Astrocyte (in vitro differentiated cells and primary cell): ENCODE results near the gene ZNF585A. TPM values are rescaled to one million over a fixed set of nuclear protein-coding genes. Genes with fewer than 3 reads are reported as not detected.
A peak's percentile ranks its signal among the peaks of the same experiment; 100 is the strongest.

ENCODE experiments used
- DNase-seq: peaks from one replicate; pipeline ENCODE4 v3.0.0-alpha.2; 2010; ENCODE audit warnings: low read depth
- FAIRE-seq: peaks from 2 replicates; lab custom pipeline; 2011; peaks lifted over from hg19 to GRCh38; lab: Jason Lieb, UNC
- H2AFZ ChIP-seq: 2 replicates; pipeline ENCODE4 v1.6.0; 2012; ENCODE audit warnings: low read depth, low read length, inconsistent platforms
- H3K27ac ChIP-seq: 2 replicates; pipeline ENCODE4 v1.5.1; 2011; ENCODE audit warnings: low read depth, low read length, inconsistent platforms
- H3K27me3 ChIP-seq: 2 replicates; pipeline ENCODE4 v1.6.0; 2011; ENCODE audit warnings: low read length, inconsistent platforms; ENCODE audit not compliant: insufficient read depth
- H3K36me3 ChIP-seq: 2 replicates; pipeline ENCODE4 v1.5.1; 2011; ENCODE audit warnings: low read length, inconsistent platforms; ENCODE audit not compliant: insufficient read depth
- H3K4me1 ChIP-seq: 2 replicates; pipeline ENCODE4 v1.5.1; 2011; ENCODE audit warnings: low read length, inconsistent platforms; ENCODE audit not compliant: insufficient read depth
- H3K4me2 ChIP-seq: 2 replicates; pipeline ENCODE4 v1.6.0; 2012; ENCODE audit warnings: low read length, inconsistent platforms
- H3K4me3 ChIP-seq: 2 replicates; pipeline ENCODE4 v1.5.1; 2011; ENCODE audit warnings: low read depth, mild to moderate bottlenecking, low read length, inconsistent platforms; ENCODE audit not compliant: insufficient read depth
- H3K79me2 ChIP-seq: 2 replicates; pipeline ENCODE4 v1.6.0; 2012; ENCODE audit warnings: mild to moderate bottlenecking, low read length, inconsistent platforms; ENCODE audit not compliant: insufficient read depth
- H3K9ac ChIP-seq: 2 replicates; pipeline ENCODE4 v1.6.0; 2012; ENCODE audit warnings: mild to moderate bottlenecking, low read length, inconsistent platforms
- H3K9me3 ChIP-seq: 2 replicates; pipeline ENCODE4 v1.5.1; 2012; ENCODE audit warnings: low read depth, mild to moderate bottlenecking, low read length, inconsistent platforms; ENCODE audit not compliant: insufficient read depth
- H4K20me1 ChIP-seq: 2 replicates; pipeline ENCODE4 v1.6.0; 2012; ENCODE audit warnings: low read length, inconsistent platforms; ENCODE audit not compliant: insufficient read depth
- H3K27ac Mint-ChIP-seq: one replicate; pipeline ENCODE4 v1.8.0; 2021; ENCODE audit warnings: mild to moderate bottlenecking, mixed read lengths; ENCODE audit not compliant: unreplicated experiment
- H3K27me3 Mint-ChIP-seq: one replicate; pipeline ENCODE4 v1.8.0; 2021; ENCODE audit warnings: low read depth, mixed read lengths; ENCODE audit not compliant: unreplicated experiment
- H3K36me3 Mint-ChIP-seq: one replicate; pipeline ENCODE4 v1.8.0; 2021; ENCODE audit warnings: low read depth, mixed read lengths; ENCODE audit not compliant: unreplicated experiment
- H3K4me1 Mint-ChIP-seq: one replicate; pipeline ENCODE4 v1.8.0; 2021; ENCODE audit warnings: low read depth, mixed read lengths; ENCODE audit not compliant: unreplicated experiment
- H3K4me3 Mint-ChIP-seq: one replicate; pipeline ENCODE4 v1.8.0; 2021; ENCODE audit warnings: mild to moderate bottlenecking, moderate library complexity, mixed read lengths; ENCODE audit not compliant: unreplicated experiment
- H3K9me3 Mint-ChIP-seq: one replicate; pipeline ENCODE4 v1.8.0; 2021; ENCODE audit warnings: mild to moderate bottlenecking, mixed read lengths; ENCODE audit not compliant: unreplicated experiment
- EZH2 ChIP-seq: IDR thresholded peaks from 2 replicates; pipeline ENCODE4 v1.6.1; 2012; ENCODE audit warnings: mild to moderate bottlenecking, low read length, inconsistent platforms; ENCODE audit not compliant: insufficient read depth
- total RNA-seq: library from RNA; stranded (reverse); gene quantifications from 2 replicates; pipeline ENCODE4 v1.2.1, GENCODE V29; 2021
- TF ChIP-seq, protein P1 (sequence below): IDR thresholded peaks from 2 replicates; pipeline ENCODE4 v1.5.1; 2011; ENCODE audit warnings: low read depth, mild to moderate bottlenecking, inconsistent platforms, low read length, moderate library complexity; ENCODE audit not compliant: insufficient read depth

The ZNF585A gene
- total RNA-seq, 1 donor from 2014 or later = 4.2 TPM

DNA sequence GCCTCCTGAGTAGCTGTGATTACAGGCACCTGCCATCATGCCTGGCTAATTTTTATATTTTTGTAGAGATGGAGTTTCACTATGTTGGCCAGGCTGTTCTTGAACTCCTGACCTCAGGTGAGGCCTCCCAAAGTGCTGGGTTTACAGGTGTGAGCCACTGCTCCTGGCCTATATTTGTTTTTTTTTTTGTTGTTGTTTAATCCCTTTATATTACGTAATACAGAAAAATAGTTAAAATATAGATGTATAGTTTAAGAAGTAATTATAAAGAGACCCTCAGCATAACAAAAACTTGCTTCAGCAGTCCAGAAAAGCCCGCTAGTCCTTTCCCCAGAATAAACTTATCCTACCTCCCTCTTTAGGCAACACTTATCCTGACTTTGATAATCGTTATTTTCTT, 47.9 kb upstream of the ZNF585A start:
- H3K27ac Mint-ChIP-seq = no peak overlapping the region
- DNase-seq = no peak
- peaks cover 23% of the 10 kb centered on the region for H3K36me3 Mint-ChIP-seq
- Histone ChIP-seq H3K4me1 (peaks cover 5% of the 10 kb centered on the region), H3K36me3 (peaks cover 5% of the 10 kb centered on the region), H3K4me2 (no peak overlapping the region), H3K9me3 (no peaks in the 10 kb centered on the region), H3K4me3 (no peak overlapping the region), H3K79me2 (peaks cover 25% of the 10 kb centered on the region), H3K27ac (no peak overlapping the region), H4K20me1 (no peaks in the 10 kb centered on the region), H2AFZ (no peak overlapping the region), H3K27me3 (no peaks in the 10 kb centered on the region), H3K9ac (no peak overlapping the region)
- H3K4me3 Mint-ChIP-seq = no peak overlapping the region
- H3K9me3 Mint-ChIP-seq = peaks cover 13% of the 10 kb centered on the region
- peaks cover 5% of the 10 kb centered on the region for H3K4me1 Mint-ChIP-seq
- no peaks in the 10 kb centered on the region for H3K27me3 Mint-ChIP-seq
- TF ChIP-seq, protein P1, sequence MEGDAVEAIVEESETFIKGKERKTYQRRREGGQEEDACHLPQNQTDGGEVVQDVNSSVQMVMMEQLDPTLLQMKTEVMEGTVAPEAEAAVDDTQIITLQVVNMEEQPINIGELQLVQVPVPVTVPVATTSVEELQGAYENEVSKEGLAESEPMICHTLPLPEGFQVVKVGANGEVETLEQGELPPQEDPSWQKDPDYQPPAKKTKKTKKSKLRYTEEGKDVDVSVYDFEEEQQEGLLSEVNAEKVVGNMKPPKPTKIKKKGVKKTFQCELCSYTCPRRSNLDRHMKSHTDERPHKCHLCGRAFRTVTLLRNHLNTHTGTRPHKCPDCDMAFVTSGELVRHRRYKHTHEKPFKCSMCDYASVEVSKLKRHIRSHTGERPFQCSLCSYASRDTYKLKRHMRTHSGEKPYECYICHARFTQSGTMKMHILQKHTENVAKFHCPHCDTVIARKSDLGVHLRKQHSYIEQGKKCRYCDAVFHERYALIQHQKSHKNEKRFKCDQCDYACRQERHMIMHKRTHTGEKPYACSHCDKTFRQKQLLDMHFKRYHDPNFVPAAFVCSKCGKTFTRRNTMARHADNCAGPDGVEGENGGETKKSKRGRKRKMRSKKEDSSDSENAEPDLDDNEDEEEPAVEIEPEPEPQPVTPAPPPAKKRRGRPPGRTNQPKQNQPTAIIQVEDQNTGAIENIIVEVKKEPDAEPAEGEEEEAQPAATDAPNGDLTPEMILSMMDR = no peak
- TF ChIP-seq EZH2 = no peak
- no peak for FAIRE-seq

DNA sequence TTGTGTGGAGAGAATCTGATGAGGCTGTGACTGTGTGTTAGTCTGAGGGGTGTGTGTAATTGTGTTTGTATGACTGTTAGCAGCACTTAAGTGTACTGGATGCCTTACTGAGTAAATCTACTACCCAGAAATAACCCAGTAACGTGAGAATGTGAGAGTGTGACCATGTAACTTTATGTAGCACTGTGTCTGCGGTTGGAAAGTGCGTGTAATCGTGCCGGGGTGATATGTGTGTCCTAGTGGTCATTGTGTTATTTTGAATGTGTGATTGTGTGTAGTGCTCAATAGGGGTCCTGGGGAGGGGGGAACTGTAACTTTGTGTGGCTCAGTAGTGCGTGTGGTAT, 46.1 kb upstream of the ZNF585A start:
- H3K9me3 ChIP-seq = no peaks in the 10 kb centered on the region
- H4K20me1 ChIP-seq = no peaks in the 10 kb centered on the region
- H3K4me1 ChIP-seq = peaks cover 5% of the 10 kb centered on the region
- no peak for FAIRE-seq
- peak overlapping the region; percentile 93 for H3K9ac ChIP-seq
- Mint-ChIP-seq H3K9me3 (peaks cover 11% of the 10 kb centered on the region), H3K4me1 (peaks cover 5% of the 10 kb centered on the region), H3K4me3 (peak overlapping the region; percentile 97), H3K36me3 (peaks cover 15% of the 10 kb centered on the region), H3K27ac (peak overlapping the region; percentile 31), H3K27me3 (no peaks in the 10 kb centered on the region)
- H3K27me3 ChIP-seq = no peaks in the 10 kb centered on the region
- TF ChIP-seq, protein P1 = no peak
- no peak for TF ChIP-seq EZH2
- peak overlapping the region; percentile 99 for H3K4me3 ChIP-seq
- H3K27ac ChIP-seq = peak overlapping the region; percentile 88
- peak overlapping the region; percentile 97 for H3K4me2 ChIP-seq
- peak; percentile 68 for DNase-seq
- H3K79me2 ChIP-seq = peaks cover 25% of the 10 kb centered on the region
- H3K36me3 ChIP-seq = peaks cover 5% of the 10 kb centered on the region
- peak overlapping the region; percentile 94 for H2AFZ ChIP-seq

DNA sequence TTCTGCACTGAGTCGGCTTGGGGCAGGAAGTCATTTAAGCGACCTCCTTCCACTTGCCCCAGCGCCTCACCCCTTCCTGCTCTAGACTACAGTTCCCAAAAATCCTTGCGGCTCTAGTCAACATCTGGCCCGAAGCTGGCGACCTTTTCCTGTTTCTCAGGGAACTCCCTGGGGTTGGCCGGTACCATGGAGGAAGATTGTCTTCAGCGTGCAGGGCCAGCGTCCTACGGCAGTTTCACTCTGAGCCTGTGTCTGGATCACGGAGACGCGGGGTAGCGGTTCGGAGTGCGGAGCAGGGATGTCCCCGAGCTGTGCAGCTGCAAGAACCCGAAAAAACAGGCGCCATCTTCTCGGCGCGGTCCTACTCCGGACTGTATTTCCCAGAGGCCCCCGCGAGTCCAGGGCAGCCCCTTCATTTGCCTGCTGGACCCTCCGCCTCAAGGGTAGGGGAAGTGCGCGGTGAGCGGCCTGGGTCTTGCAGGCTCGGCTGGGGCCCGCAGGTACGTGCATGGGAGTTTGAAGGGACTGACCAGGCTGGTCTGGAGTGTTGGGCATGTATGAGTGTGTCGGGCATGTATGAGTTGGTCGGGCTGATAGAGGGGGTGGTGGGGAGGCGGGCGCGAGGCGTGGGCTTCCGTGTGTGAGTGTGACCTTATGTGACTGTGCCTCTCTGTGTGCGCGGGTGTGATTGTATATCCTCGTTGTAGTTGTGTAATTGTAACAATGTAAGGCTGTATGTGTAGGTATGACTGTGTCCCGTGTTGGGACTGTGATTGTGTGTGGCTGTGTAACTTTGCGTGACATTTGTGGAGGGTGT, 45.5 kb upstream of the ZNF585A start, which contains the start of gene ZNF383:
ZNF383 (plus strand) TSS at position 440 of the 817 bp plus-strand sequence. CDS start 12,240 bp downstream, outside the sequence.
- Mint-ChIP-seq H3K4me3 (peak within 1 kb of the TSS; percentile 97), H3K27me3 (no peaks in the 10 kb centered on the region), H3K9me3 (peaks cover 9% of the 10 kb centered on the region), H3K4me1 (peaks cover 5% of the 10 kb centered on the region), H3K36me3 (peaks cover 14% of the 10 kb centered on the region), H3K27ac (peak within 1 kb of the TSS; percentile 31)
- H3K36me3 ChIP-seq = peaks cover 5% of the 10 kb centered on the region
- H3K4me3 ChIP-seq = peak within 1 kb of the TSS; percentile 99
- no peaks in the 10 kb centered on the region for H3K27me3 ChIP-seq
- peaks cover 25% of the 10 kb centered on the region for H3K79me2 ChIP-seq
- FAIRE-seq (no peak), DNase-seq (peak; percentile 84)
- peak within 1 kb of the TSS; percentile 94 for H2AFZ ChIP-seq
- H4K20me1 ChIP-seq = no peaks in the 10 kb centered on the region
- H3K9ac ChIP-seq = peak within 1 kb of the TSS; percentile 93
- peak within 1 kb of the TSS; percentile 88 for H3K27ac ChIP-seq
- no peak for TF ChIP-seq EZH2
- TF ChIP-seq, protein P1 = no peak
- no peaks in the 10 kb centered on the region for H3K9me3 ChIP-seq
- H3K4me2 ChIP-seq = peak within 1 kb of the TSS; percentile 97
- H3K4me1 ChIP-seq = peaks cover 5% of the 10 kb centered on the region
